Stimulated activated CD8-positive, alpha-beta memory T cell treated with anti-CD3 and anti-CD28 coated beads, Interleukin-4, amount 100 ng/mL, for 4 hours (primary cell): Measurements from ENCODE around the gene P3R3URF.

Experiments used
- DNase-seq, 2 donors: peaks; one replicate each; pipeline ENCODE4 v3.0.0-alpha.2; 2020; ENCODE audit warnings: low read depth in 2 of 2, low spot score in 1 of 2

The P3R3URF gene

DNA sequence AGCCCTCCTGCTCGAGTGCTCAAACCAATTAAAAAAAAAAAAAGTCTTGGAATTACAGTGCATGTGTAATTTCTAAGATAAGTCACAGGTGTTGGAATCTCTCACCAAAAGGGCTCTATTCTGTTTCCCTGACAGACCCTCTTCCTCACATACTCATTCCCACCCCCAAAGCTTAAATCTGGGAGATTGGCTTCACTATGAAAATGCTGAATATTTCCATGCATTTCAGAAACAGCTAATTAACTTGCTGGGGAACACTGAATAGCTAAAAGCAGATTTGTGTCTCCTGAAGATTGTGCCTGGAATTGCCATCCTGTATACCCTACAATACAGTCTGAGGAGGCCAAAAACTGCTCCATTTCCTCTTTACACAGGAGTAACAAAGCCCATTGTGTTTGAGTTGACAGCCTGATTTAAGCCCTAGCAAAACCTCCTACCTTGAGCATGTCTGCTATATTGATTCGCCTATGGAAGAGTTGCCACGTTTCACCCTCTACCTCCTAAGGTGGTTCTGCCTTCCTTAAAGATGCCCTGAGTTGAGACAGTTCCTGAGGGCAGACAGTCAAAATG lies 42.4 kb downstream of the P3R3URF start:
- DNase-seq = no peak

DNA sequence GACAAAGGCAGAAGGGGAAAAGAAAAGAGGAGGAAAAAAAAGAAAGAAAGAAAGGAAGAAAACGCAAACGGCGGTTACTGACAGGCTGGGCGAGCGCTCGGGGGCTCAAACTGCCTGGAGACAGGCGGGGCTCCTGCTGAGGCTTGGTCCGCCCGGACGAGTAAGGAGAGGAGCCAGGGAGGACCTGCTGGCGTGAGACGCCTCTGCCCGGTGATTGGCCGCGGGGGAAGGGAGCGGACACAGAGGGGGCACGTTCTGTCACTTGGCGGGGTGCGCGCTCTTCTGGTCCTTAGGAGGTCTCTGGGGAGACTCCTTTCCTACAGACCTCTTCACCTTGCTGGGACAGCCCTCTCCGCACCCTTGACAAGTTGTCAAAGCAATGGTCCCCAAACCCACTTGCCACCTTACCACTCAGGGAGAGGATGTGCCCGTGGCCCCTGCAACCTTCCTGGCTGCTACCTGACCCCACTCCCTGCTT lies 43.1 kb downstream of the P3R3URF start:
- peak in 1 of 2 donors; percentile 2 for DNase-seq

- DNase-seq = peak; percentile 61 to 79
Measured at GRCh38 chr1:46132529-46133180, 43.6 kb downstream of the P3R3URF start, which contains the start of gene PIK3R3. Gene PIK3R3, minus strand, starts transcription at chr1:46132629. Its CDS starts 677 bp downstream, at chr1:46131952.

DNA sequence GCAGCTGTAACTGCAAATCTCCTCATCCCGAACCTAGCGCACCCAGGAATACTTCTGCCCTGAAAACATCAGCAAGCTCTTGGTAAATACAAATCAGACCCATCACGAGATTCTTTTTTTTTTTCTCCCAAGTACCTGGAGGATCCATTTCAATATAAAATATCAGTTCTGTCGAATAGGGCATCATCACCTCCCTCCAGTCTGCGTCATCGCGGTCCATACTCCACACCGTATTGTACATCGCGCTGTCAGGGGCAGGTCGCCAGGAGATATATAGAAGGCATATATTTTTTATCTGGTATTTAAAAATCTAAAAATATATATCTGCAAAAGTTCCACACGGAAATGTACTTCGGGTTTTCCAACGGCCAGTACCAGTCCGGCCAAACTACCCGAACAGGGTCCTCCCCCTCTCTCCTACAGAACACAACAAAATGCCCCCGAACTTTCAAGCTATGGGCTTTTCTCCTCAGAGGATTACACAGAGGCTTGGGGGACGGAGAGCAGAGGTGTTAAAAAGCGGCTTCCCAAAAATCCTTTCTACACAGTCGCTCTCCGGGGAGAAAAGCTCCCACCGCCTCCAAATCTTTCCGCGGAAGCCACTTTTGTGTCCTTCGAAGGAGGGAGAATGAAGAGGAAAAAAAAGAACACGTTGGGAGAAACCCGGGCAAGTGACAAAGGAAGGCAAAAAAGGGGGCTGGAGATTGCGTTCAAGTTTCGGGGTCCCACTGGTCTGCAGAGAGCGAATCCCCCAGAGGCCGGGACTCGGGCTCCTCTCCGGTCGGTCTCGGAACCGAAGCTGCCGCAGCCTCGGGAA lies 44.4 kb downstream of the P3R3URF start:
- DNase-seq = peak in 1 of 2 donors; percentile 3

DNA sequence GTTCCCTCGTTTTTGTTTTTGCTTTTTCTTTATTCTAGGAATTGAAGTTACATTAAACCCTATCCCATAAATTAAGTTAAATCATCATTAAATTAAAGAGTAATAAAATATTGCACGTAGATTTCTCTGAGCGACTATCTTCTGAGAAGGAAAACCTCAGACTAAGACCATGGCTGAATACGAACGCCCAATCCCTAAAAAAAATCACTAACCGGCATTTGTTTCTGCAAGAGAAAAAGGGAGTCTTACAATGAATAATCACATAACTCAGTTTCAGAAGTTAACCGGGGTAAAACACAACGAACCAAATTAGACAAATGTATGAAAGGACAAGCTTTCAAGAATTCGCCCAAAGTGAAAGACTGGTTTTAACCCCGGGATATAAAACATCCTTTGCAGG lies 45.2 kb downstream of the P3R3URF start:
- DNase-seq = no peak

DNA sequence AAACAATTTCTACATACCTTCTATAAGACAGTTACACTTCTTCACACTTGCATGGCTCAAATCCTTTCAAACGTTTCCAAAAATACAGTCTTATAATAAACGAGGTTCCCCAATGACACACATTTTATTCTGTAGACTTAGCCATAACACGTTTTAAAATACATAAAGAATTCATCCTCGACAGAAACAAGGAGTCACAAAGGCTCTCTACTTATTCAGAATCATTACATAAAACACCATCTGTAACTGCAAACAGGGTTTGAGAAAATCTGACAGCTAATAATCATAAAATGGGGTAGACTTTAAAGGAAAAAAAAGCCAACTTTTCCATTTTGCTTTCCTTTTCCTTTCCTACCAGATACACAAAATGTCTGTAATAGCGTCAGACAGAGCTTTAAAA lies 45.7 kb downstream of the P3R3URF start:
- DNase-seq = no peak

GRCh38 chr1:46130121-46130520 lies 46.2 kb downstream of the P3R3URF start:
- no peak for DNase-seq

DNA sequence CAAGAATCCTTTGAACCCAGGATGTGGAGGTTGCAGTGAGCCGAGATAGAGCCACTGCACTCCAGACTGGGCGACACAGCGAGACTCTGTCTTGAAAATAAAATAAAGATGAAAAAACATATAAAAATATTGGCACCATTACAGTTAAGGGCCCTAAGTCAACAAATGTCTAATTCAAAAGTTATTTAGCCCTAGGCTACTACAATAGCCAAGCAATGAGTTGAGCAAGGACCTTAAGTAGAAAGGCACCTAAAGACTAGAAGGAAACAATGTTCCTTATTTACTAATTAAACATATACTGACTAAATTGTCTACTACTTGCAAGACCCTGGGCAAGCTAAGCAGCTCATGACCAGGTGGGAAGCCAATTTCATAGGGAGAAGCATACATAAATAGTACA lies 47.9 kb downstream of the P3R3URF start:
- no peak for DNase-seq
